Stimulated activated naive CD4-positive, alpha-beta T cell (primary cell): ENCODE data around the gene SRPK2.

Source experiments
- DNase-seq, 6 experiments: peaks; one replicate each; lab custom pipeline; 2025; lab: John Stamatoyannopoulos, UW

Gene SRPK2

GRCh38 chr7:105191331-105191730 lies 197.4 kb downstream of the SRPK2 start:
- no peak for DNase-seq

GRCh38 chr7:105189859-105190492 lies 198.7 kb downstream of the SRPK2 start:
- no peak for DNase-seq

GRCh38 chr7:105188201-105188600 lies 200.5 kb downstream of the SRPK2 start:
- no peak for DNase-seq

GRCh38 chr7:105187302-105188169 lies 201.2 kb downstream of the SRPK2 start:
- no peak for DNase-seq

- DNase-seq: no peak
These were observed 203.3 kb downstream of the SRPK2 start for GRCh38 chr7:105185290-105186010.

GRCh38 chr7:105180002-105180401 lies 208.7 kb downstream of the SRPK2 start:
- DNase-seq: no peak

GRCh38 chr7:105178928-105179541 lies 209.7 kb downstream of the SRPK2 start:
- no peak for DNase-seq

GRCh38 chr7:105178177-105178576 lies 210.5 kb downstream of the SRPK2 start:
- DNase-seq: no peak

GRCh38 chr7:105177026-105177425 lies 211.7 kb downstream of the SRPK2 start:
- DNase-seq: no peak

- no peak for DNase-seq
These were observed 215.1 kb downstream of the SRPK2 start for GRCh38 chr7:105173586-105173985.

- no peak for DNase-seq
These were observed 224.0 kb downstream of the SRPK2 start for GRCh38 chr7:105164751-105165150.

GRCh38 chr7:105163718-105164117 lies 225.0 kb downstream of the SRPK2 start:
- DNase-seq: no peak

- no peak for DNase-seq
These were observed 227.4 kb downstream of the SRPK2 start for GRCh38 chr7:105161366-105161765.

- DNase-seq: no peak
These were observed 231.4 kb downstream of the SRPK2 start for GRCh38 chr7:105157278-105157677.

GRCh38 chr7:105156731-105157130 lies 232.0 kb downstream of the SRPK2 start:
- no peak for DNase-seq

GRCh38 chr7:105154084-105154483 lies 234.6 kb downstream of the SRPK2 start:
- no peak for DNase-seq

GRCh38 chr7:105153531-105153930 lies 235.2 kb downstream of the SRPK2 start:
- DNase-seq: no peak

GRCh38 chr7:105151152-105151551 lies 237.6 kb downstream of the SRPK2 start:
- DNase-seq: no peak

- DNase-seq: no peak
These were observed 238.9 kb downstream of the SRPK2 start for GRCh38 chr7:105149827-105150226.

- no peak for DNase-seq
These were observed 247.7 kb downstream of the SRPK2 start for GRCh38 chr7:105141068-105141467.

- no peak for DNase-seq
These were observed 249.3 kb downstream of the SRPK2 start for GRCh38 chr7:105139381-105139780.

- DNase-seq: no peak
These were observed 250.8 kb downstream of the SRPK2 start for GRCh38 chr7:105137898-105138297.
